DMS 273 (cell line): ENCODE data around the gene ARHGEF17.
"Not testable (repeated sequence)": the region's sequence is repeated elsewhere in the genome, so short reads cannot be mapped to it uniquely, and the experiment has no call there.

Experiments used
- DNase-seq: peaks from one replicate; lab custom pipeline; 2025; ENCODE audit not compliant: unreplicated experiment; lab: John Stamatoyannopoulos, UW

The ARHGEF17 gene

DNA sequence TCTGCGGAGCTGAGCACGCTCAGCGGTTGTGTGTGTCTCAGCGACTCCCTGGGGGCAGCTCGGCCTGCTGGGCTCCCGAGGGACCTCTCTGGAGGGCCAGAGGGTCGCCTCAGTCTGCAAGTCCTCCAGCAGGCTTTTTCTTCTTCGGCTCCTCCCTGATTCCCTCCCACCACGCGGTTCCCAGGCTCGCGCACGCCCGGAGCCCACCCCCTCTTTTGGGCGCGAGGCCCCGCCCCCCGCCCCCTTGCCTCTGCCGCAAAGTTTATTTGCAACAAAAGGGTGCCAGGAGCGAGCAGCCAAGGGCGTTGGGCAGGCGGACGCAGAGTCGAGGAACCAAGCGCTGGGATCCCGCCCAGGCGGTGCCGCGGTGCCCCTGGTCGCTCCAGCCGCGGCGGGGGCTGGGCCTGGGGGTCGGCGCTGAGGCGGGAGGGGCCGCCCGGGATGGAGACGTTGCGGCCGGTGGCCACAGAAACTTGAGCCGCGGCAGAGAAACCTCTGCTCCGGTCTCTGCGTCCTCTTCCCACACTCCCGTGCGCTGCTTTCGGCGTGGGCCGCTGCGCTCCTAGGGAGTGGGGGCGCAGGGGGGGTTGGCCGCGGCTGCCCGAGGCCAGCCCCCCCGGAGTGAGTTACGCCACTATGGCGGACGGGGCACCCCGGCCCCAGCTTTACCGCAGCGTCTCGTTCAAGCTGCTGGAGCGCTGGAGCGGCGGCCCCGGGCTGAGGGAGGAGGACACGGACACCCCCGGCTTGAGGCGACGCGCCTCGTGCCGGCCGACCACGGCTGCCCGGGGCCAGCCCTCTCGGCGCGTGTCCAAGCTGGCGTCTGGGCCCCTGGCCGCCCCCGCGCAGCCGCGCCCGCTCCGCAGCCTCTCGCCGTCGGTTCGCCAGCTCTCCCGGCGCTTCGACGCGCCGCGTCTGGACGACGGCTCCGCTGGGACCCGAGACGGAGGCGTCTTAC lies at the start of gene ARHGEF17:
Gene ARHGEF17 (plus strand): TSS at position 274 of the 958 bp plus-strand sequence. CDS start 363 bp downstream, at position 637.
- DNase-seq = peak; percentile 89

- DNase-seq = no peak
Measured at GRCh38 chr11:73259406-73260126, 48.5 kb upstream of the ARHGEF17 start.

- DNase-seq = no peak
Measured at GRCh38 chr11:73260127-73260457, 48.0 kb upstream of the ARHGEF17 start.

- DNase-seq = no peak
Measured at GRCh38 chr11:73262851-73263495, 45.1 kb upstream of the ARHGEF17 start.

DNA sequence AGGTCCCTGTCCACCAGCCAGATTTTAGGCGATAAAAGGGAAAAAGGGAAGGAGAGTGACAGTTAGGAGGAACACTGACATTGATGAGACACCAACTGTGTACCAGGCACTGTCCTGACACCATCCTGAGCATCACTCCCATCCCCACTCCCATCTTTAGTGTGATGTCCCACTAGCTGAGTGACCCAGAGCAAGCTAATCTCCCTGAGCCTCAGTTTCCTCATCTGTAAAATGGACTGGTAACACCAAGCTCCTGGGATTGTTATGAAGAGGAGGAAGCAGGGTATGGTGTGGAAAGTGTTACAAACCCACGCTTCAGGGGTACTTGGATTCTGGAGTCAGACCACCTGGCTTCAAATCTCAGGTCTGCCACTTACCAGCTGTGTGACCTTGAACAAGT lies 44.4 kb upstream of the ARHGEF17 start:
- no peak for DNase-seq

GRCh38 chr11:73265278-73265810 lies 42.7 kb upstream of the ARHGEF17 start:
- DNase-seq = no peak

DNA sequence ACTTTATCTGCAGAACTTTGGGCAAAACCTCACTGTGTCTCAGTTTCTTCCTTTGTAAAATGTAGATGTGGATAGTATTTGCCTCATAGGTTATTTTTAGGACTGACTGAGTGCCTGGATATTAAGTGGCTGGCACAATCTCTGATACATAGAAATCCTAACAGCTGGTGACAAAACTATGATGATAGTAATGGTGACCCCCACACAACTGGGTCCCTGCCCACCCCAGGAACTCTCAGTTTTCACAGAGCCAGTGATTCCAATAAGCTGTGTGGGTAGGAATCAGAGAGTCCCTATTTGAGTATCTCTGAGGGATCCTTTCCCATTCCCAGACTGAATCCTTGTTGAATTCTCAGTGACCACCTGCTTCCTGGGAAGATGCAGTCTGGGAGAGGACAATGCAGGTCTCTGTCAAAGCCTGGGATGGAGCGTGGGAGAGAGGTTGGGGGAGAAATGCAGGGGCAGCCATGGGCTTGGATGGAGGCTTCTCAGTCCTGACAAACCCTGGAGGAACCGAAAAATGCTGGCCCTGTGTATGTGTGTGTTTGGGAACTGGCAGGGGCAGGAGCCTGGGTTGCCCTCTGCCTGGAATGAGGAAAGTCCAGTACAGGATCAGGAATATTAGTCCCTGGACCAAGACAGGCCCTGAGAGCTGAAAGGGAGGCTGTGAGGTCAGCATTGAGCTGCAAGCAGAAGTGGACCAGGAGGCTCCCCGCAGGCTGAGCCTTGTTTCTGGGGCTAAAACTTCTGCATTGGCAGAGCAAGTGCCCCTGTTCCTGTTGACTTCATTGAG lies 42.0 kb upstream of the ARHGEF17 start:
- no peak for DNase-seq

DNA sequence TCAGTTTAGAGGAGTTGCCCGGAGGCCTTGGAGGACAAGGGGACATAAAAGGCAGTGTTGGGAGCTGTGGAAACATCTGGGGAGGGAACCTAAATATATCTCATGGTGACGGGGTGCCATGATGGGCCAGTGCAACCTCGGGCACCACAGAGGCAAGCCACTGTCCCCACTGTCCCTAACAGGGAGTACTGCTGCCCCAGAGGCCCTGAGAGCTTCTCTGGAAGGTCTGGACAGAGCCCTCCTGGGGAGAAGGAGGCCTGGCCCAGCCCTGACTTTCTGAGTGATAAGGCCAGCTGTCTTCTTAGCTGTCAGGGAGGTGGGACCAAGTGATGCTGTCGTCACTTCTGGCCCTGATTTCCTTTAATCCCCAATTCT lies 41.4 kb upstream of the ARHGEF17 start:
- DNase-seq = peak; percentile 34

GRCh38 chr11:73267122-73267846 lies 40.8 kb upstream of the ARHGEF17 start:
- peak; percentile 15 for DNase-seq

- no peak for DNase-seq
Measured at GRCh38 chr11:73267906-73268540, 40.1 kb upstream of the ARHGEF17 start.

DNA sequence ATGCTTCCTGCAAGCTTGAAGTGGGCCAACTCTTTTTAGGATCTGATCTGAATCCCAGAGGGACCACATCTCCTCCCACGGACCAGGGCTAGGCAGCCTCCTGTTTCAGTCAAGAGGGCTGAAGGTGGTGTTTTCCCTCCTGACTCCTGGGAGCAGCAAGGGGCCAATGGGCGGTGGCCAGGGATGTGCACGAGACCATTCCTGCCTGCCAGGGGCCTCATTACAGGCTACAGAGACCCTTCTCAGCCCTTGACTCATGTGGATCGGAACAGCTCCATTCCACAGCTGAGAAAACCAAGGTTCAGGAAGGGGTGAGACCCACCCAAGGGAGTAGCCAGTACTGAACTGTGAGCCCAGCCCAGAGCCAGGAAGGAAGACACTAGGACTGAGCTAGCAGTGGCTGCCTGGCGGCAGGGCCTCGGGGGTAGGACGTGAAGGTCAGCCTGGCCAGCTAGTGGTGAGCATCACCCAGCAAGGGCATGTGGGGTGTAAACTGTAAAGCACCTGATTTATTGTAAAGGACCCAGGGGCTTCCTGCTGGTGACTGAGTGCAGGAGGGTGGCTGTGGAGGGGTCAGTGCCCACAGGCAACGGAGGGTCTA lies 39.3 kb upstream of the ARHGEF17 start:
- no peak for DNase-seq

GRCh38 chr11:73269459-73270015 lies 38.5 kb upstream of the ARHGEF17 start:
- DNase-seq = no peak

DNA sequence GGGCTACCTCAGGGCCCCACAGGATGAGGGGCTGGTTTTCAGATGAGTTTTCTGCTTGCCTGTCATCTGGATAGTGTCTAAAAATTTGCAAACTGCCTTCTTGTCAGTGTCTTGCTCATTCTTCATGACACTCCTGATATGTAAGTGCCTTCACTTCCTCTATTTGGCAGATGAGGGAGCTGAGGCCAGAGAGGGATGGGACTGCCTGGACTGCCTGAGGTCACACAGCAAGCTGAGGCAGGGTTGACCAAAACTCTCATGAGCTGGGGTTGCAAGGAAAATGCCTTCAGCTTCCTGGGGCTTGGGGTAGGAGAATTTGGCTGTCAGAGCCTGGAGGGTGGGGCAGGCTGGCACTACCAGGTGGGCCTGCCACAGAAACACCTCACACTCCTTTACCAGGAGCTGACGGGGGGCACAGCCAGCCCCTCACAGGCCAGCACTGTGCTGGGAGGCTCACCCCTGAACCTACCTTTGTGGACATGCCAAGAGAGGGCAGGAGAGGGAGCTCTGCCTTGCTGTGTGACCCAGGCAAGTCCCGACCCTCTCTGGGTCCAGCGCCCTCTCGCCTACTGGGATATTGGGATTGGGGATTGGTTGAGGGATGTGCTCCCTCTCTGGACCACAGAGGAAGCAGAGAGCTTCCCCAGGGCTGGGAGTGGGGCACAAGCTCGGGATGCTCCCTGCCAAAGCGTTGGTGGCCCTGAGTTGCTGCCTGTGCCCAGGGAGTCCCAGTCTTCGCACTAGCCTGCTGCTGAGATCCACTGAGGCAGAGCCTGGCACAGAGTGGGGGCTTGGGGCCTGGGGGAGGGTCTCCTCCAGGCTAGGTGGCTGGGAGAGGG lies 37.8 kb upstream of the ARHGEF17 start:
- DNase-seq = no peak

DNA sequence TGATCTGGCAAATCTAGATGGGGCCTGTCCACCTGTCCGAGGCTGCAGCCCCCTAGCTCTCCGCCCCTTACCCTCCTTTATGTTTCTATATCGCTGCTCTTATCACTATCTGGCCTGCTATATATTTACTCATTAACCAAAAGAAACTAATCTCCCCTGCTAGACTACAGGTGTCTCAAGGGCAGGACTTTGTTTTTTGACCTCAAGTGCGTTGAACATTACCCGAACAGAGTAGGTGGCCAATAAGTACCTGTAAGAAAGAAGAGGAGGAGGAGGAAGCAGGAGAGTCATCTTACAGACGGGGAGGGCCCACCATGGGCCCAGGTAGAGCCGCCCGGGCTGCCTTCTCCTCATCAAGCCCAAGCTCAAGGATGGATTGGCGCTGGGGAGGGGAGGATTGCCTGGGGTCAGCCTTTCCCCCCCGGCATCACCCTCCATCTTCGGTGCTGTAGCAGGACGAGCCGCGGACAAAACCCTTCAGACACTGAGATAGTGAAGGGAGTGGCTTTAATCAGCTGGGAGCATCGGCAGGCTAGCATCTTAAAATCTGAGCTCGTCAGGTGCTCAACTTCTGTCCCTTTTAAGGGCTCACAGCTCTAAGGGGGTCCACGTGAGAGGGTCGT lies 37.1 kb upstream of the ARHGEF17 start:
- DNase-seq = no peak

DNA sequence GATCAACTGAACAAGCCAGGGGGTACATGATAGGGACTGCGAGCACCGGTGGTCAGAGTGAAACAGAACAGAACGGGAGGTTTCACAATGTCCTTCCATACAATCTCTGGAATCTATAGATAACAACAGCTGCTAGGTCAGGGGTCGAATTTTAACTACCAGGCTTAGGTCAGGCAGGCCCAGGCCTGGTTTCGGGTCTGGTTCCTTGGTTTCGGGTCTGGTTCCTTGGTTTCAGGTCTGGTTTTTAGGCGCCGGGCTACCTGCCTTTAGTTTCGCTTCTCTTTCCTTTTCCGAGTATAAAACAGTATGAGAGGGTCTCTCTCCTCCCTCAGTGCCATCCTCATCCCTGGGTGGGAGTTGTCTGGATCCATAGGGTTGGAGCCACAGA lies 36.6 kb upstream of the ARHGEF17 start:
- not testable (repeated sequence) for DNase-seq

DNA sequence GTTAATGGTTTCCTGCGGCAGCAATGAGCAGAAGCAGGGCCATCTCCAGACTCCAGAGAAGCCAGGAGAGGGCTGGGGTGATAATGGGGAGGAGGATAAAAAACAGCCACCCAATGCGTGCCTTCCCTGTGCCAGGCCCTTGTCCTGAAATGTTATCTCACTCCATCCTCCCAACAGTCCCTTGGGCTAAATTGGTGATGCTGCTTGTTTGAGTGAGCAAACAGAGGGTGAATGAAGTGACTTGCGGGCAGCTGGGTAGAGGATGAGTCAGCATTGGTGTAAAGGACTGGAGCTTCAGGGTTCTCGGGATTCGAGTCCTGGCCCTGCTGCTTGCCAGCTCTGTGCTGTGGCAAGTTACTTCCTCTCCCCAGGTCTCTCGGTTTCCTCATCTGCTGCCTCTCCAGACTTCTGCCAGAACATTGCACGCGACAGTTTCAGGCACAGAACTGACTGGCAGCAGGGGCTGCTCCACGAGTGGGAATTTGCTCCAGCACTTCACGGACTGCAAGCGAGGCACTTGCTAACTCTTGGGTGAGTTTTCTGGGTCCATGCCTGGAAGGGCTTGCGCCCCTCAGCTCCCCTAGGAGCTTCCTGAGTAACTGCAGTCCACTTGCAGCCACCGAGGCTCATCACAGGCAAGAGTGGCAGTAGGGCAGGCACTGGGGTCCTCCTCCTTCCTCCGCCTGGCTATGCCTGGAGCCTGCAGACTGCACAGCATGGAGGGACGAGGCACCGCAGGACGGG lies 36.0 kb upstream of the ARHGEF17 start, which contains the start of gene P2RY6:
Gene P2RY6 (plus strand): TSS at position 403 of the 744 bp plus-strand sequence. CDS start 24,181 bp downstream, outside the sequence.
- DNase-seq = peak; percentile 62

DNA sequence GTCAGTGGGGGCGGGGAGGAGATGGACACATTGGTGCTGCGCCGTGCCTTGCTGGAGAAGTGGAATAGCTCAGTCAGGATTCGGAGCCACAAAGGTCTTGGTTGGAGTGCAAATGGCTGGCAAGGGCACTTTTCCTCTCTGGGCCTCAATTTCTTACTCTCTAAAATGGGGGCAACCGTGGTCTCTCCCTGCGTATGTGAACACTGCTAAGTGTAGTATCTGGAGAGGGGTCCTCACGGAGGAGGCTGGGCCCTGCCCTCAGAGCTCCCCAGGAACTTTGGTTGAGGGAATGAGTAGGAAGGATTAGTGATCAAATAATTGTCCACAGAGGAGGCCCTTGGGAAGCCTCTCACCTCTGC lies 35.4 kb upstream of the ARHGEF17 start:
- no peak for DNase-seq
